CD1c-positive myeloid dendritic cell (primary cell): Measurements from ENCODE around the gene PRKAG2.
"Not testable (repeated sequence)": the region's sequence is repeated elsewhere in the genome, so short reads cannot be mapped to it uniquely, and the experiment has no call there.

ENCODE experiments used
- DNase-seq: peaks from one replicate; pipeline ENCODE4 v3.0.0-alpha.2; 2016; ENCODE audit errors: extremely low spot score

Gene PRKAG2

DNA sequence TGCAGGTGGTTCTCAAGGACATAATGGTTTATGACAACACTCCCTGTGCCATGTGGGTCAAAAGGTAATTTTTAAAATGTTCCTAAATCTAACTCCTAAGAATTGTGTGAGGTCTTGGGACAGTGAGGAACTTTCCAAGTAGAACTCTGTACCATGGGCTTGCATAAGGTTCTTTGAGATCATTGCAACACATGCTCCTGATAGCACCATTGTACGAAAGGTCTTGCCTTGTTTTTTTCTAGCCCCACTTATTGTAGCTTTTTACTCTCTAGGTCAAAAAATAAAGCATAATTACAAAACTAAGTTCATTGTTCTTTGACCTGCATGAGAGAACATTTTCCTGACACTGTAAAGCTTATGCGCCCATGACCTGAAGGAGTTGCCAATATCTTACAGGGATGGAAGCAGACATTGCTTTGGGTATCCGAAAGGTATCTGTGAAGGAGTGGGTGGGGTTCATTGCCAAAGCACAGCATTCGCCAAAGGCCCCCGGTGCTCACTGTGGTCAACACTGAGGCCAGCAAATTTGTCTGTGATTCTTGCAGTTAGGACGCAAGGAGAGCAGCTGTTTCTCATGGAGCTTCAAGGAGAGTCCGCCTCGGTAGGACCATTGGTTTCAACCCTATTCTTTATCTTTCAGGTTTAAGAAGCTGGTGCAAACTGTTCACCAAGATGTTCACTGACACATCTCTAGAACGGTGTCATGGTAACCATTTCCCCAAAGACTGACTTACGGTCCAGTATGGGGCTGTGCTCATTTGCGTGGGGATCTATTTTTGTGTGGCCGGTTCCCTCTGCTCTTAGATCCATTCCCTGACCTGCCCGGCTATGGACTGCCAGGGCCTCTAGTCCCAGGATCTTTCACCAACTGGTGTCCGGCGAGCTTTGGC, 7.6 kb upstream of the PRKAG2 start:
- no peak for DNase-seq

DNA sequence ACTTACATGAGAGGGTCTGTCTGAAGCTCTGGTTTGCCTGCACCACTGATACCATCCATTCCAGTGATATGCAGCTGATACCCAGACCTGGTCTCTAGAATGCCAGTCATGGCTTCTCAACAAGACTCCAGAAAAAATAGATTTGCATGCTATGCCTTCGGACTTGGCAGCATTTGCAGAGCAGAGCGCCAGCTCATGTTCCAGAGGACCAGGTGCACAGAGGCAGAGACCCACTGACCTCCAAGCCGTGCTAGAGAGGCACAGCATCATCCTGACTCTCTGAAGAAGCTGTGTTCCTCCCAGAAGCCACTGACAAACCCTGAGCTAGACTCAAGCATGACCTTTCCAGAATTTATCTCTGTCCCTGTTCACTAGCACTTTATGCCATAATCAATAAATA, 6.9 kb upstream of the PRKAG2 start:
- no peak for DNase-seq

DNA sequence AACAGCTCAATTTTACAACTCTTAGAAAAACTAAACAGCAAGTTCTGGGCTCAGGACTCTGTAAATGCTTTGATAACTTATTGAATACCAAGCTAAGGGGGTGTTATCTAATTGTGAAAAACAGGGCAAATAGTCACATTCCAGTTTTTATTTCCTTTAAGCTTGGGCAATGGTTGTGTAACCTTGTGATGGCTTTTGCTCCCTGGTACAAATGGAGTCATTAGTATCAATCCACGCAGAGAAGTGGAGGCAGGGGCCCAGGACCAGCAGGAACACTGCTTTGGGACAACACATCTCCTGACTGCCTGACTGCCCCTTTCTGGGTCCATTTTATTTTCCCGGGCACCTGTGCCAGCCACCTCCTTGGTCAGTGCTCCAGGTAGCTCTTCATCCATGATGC, 5.8 kb upstream of the PRKAG2 start:
- DNase-seq, result no peak

DNA sequence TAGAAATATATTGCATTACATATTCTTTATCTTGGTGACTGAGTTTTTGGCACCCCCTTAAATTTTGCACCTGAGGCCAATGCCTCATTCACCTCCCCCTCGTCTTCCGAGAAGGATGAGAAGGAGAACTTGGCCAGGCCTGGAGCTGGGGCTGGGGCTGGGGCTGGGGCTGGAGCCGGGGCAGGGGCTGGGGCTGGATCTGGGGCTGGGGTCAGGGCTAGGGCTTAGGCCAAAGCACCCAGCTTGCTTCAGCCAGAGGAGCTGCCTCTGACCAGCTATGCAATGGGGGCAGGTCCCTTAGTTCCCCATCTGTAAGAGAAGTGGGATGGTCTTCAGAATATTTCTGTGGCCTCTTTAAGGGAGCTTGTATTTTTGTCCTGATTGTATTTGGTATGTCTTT, 3.8 kb upstream of the PRKAG2 start:
- DNase-seq, result no peak

DNA sequence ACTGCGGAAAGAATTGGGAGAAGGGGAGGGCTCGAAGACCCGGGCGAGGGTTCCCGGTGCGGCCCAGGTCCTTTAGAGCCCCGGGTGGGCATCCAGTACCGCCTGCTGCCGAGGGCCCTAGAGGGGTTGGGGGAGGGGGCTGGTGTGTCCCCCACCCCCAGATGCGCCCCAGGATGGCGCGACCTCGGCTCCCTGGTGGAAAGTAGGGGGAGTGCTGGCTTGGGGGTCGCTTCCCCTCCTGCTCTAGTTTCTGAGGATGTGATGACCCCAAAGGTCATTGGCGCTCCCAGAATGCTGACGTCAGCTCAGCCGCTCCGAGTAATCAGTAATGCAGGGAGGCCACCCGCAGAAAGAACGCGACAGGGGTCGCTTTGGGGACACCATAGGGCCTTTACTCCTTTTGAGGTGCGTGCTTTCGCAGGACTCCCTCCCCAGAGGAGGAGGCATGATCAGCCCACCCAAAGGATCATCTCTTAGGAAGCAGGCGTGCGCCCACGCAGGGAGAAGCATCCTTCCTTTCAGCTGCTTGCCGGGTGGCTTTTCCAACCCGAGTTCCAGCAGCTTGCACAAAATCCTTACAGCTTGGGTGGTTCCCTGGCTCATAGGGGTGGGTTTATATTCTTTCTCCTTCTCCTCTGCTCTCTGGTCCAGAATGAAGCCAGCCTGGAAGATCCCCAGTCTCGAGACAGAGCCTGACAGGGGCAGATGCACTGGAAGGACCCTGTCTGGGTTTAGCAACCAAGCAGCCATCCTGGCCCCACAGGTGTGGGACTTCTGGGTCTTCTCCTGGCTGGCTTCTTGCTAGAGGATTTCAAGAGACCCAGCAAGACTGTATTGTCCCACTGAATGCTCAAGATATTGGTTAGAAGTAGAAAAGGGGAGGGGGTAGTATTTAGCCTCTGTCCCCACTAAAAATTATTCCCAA, 1.3 kb upstream of the PRKAG2 start:
- peak; percentile 14 for DNase-seq

DNA sequence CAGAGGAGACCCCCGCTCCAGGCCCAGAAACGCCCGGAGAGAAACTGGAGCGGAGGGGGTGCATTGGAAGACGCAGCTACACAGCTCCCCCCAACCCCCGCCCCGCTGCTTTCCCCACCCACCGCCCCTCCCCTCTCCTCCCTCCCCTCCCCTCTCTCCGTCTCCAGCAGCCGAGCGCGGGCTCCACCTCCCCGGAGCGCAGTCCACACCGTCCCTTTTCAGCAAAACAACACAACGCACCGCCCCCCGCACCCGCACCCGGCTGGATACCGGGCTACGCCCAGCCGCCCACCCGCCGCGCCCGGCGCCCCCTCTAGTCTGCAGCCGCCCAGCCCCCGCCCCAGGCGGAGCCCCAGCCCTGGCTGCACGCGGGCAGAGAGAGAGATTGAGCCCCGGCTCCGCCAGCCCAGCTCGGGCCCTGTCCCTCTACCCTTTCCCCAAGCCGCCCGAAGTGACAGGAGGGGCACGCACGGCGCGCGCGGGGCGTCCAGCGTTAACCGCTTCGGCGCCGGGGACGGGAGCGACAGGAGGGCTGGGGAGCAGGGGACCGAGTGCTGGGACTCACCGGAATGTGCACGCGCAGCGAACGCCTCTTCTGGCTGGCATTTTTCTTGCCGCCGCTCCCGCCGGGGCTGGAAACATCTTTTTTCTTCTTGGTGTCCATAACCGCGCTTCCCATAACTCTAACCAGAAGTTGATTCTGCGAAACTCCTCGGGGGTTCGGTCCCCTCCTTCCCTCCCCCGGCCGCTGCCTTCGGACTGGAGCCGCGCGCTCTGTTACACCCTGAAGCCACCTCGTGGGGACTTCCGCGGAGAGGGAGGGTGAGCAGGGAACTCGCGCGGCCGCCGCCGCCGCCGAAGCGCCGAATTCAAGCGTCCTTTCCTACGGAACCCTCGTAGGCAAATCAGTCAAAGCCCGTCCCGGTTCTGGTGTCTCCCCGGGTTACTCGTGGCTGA, 695 bp downstream of the PRKAG2 start:
- peak; percentile 77 for DNase-seq

DNA sequence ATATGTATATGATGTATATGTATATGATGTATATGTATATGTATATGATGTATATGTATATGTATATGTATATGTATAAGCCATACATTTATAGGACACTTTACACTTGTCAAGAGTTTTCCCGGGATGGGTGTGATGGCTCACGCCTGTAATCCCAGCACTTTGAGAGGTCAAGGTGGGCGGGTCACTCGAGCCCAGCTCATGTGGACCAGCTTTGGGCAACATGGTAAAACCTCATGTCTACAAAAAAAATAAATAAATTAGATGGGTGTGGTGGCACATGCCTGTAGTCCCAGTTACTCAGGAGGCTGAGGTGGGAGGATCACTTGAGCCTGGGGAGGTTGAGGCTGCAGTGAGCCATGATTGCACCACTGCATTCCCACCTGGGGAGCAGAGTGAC, 2.4 kb downstream of the PRKAG2 start:
- DNase-seq, result not testable (repeated sequence)

DNA sequence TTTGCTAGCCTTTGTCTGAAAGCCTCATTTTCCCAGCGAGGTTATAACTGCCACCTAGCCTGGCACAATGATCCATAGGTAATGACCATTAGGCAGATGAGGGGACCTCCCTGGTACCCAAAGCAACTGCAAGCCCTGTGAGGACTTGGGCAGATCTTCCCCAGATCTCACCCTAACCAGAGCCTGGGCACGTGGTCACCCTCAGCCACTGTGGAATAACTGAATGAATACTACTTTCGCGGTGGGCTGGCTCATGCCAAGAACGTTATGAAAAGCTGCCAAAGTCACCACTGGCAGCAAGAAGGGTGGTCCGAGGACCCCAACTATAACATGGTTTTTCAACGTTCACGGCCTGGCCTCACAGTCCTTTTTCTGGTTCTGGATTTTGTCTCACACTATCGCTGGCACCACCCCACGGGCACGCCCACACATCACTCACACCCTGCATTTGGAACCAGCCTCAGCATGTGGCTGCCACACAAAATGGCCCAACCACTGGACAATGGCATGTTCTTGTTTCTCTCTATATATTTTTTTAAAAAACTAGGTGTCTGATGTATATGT, 3.4 kb downstream of the PRKAG2 start:
- DNase-seq, result no peak

DNA sequence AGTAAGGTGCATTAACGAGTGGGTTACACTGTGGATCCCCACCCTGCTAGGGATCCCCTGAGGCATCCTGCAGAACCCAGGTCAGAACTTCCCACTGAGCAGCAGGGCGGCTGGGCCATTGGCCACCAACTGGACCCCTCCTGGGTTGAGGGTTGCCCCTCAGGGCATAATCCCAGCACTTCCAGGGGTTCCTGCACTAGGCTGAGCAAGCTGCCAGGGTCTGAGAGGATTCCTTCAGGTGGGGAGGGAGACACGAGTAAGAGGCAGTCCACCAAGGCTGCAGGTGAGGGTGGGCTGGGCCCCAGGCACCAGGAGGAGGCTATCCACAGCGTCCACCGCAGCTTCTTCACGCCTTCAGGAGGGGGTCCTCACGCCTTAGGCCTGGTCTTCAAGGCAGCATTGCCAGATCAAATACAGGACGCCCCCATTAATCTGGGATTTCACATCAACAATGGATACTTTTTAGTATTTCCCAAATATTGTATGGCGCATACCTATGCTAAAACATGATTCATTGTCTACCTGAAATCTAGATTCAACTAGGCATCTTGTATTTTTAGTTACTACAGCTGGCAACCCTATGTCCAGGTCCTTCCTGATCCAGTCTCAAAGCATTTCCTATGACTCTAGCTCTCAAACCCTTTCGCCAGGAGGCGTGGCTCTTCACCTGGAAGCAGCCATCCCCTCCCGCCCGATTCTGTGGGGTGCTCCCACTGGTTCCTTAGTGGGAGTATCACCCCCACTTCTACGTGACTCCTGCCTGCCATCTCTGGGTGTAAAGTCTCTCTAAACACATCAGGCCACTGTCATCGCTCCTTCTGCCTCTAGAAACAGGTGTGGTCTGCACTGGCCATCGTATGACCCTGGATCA, 4.1 kb downstream of the PRKAG2 start:
- no peak for DNase-seq

DNA sequence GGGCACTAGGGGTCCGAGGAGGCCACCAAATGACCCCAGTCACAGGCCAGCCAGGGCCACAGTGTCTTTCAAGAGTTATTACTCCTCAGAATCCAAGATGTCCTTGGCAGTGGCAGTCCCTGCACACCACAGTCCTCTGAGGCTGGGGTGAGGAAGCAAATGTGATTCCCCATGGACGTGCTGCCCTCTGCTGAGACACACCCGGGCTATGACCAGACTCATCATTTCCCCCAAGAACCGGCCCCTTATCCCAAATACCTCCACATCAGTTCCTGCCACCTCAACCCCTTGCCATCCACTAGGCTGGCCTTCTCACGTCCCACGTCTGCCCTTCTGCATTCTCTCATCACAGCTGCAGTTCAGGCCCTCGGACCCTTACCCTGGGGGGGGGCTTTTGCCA, 5.0 kb downstream of the PRKAG2 start:
- peak; percentile 37 for DNase-seq

DNA sequence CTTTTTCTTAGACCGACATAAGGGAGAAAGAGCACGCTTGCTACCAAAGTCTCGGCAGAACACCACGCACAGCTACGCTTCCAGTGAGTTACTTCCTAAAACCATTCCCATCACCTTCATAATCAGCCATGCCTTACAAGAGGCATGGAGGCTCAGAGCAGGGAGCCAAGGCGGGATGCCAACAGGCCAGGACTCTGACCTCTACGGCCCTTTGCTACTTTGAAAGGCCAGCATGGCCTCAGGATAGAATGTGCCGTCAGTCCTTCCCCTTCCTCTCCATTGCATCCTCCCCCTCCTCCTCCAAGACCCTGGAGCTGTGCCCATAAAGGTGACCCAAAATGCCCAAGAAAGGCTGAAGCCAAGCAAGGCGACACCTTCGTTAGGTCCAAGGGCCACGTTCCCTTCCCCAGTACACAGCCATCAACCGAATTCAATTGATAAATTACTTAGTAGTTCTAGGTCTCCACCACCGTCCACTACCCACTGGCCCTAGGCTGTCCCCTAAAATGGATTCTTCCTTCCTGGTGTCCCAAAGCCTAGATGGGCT, 5.7 kb downstream of the PRKAG2 start:
- DNase-seq, result no peak

DNA sequence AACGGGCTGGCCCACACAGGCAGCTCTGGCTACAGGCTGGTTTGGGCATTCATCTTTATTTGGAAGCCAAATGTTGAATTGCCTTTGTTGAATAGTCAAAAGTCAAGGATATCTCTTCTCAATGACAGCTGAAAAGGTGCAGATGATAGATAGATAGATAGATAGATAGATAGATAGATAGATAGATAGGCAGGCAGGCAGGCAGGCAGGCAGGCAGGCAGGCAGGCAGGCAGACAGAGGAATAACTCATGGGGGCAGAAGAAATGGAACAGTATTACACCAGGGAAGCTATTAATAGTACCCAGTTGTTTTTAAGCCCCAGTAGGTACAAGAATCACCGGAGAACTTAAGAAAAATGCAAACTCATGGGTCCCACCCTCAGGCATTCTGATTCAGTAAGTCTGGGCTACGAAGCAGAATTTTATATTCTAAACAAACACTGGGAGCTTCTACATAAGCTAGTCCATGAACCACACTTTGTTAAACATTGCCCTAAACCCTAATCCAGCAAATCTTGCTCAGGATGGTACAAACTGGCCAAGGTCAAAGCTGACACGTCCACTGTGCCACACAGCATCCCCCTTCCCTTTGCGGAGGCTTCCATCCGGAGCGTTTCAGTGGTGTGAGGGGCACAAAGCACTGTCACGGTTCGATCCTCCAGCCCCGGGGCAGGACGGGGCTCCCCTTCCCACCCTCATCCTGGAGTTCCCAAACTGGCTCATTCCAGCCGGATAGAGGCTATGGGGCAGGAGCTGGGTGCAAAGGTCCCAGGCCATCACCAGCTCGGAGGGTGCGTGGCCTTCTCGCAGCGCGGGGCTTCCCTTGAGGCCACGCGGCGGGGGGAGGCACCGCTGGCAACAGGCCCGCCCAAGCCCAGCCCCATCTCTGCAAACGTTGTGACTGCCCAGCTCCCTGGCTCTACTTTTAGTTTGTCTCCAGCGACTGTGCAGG, 6.7 kb downstream of the PRKAG2 start:
- no peak for DNase-seq

DNA sequence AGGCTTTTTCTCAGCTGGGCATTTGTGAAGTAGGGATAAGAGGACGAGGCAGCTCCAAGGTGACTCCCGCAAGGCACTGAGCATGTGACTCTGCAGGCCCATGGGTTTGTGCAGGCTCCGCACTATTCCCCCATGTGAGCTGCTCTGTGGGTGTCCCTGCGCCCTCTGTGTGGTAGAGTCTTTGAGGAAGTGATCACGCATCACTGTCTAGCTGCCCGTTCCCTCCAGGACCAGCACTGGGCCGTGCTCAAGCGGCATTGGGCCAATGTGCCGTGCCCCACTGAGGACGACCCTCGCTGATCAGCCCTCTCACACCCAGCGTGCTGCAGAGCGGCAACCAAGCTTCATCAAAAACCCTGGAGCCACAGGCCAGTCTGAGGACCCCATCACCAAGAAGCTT, 7.5 kb downstream of the PRKAG2 start:
- DNase-seq, result peak; percentile 54

DNA sequence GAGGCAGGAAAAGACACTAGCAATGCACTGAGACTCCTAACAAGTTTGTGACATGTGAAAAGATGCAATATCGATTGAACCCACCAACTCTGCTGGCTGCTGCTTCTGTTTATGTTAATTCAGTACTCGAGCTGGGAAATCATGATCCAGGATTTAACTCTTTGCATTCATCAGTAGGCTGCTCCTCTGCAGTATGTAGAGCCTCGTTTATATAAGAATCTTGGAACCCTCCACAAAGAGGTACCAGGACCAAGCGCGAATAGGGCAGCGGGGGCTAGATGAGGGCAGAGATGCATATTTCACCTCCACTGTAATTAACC, 7.8 kb downstream of the PRKAG2 start:
- no peak for DNase-seq

DNA sequence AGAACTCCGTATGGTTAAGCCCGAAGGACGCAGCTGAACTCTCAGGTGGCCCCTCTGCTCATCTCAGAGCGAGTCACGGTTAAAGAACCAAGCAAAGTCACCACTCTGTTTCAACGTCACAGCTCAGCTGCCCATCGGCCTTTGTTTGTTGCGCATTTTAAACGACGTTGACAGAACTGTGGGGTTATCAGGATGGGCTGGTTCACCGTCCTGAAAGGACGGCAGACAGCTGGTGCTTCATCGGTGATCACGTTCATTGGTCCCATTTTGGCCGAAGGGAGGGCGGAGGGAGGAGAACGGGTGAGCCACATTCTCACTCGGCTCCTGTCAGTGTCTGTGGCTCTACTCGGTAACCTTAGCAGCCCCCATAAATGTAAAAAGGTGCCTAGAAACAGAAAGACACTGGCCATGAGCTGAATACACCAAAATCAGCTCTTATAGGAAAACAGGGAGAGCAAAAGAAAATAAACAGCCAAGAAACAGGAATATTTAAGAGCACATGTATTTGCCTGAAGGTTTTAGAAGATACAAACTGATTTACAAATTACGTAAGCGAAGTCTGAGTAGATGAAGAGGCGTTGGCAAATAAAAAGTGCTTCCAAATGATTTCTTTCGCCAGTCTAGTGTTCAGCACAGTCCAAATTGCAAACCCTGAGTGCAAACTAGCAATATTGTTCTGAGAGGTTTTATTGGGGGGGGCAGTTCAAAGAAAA, 8.4 kb downstream of the PRKAG2 start:
- DNase-seq, result no peak

DNA sequence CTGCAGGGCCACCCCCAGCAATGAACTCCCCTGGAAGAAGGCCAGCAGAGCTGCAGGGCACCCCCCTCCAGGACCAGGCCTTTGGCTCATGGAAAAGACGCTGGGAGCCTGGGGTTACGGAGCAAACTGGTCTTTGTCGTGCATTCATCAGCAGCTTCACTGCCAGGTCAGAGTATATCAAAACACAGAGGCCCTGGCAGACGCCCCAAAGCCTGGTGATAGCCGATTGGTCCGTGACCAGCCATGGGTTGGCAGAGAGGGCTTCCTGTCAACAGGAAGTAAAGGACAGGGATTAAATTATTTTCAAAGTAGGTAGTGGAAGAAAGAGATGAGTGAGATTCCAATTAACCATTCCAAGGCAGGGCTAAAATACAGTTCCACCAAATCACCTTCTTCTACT, 9.0 kb downstream of the PRKAG2 start:
- no peak for DNase-seq

DNA sequence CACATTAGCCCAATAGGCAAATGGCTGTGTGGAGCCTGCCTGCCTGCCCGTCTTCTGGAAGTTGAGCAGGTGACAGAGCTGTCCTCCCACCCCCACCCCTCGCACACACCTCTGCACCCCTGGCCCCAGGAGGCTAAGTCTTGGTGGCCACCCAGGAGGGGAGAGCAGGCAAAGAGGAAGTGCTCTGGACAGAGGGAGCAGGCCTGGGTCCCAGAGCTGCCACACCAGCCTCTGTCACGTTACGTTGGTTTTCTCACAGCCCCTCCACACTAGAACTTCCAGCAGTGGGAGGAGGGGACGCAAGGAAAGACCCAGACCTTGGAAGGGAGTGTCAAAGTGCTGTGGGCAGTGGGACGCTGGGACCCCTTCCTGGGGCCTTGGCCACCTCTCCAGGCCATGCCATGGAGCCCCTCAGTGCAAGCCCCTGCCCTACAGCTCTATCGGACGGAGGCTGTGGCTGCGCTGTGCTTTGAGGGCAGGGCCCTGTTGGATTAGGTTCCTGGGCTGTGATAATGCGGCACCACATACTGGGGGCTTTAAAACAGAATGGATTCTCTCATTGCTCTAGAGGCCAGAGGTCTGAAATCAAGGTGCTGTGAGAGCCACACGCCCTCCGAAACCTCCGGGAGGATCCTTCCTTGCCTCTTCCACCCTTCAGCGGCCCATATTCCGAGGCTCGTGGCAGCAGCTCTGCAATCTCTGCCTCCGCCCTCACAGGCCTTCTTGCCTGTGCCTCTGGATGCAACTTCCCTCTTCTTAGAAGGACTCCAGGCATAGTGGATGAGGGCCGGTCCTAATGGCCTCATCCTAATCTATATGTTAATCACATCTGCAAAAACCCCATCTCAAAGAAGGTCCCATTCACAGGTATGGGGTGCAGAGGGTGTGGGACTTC, 9.9 kb downstream of the PRKAG2 start:
- peak; percentile 44 for DNase-seq
